ENCODE measurements around the gene PRKCH.

PRKCH gene

GRCh38 chr14:61338457-61338856 is 17.1 kb downstream of the PRKCH start:
- no peak for DNase-seq

- DNase-seq, result no peak
Observed at GRCh38 chr14:61341275-61342206, 20.2 kb downstream of the PRKCH start.

- peak; percentile 16 to 50 for DNase-seq
Observed at GRCh38 chr14:61342486-61342885, 21.1 kb downstream of the PRKCH start.

- DNase-seq, result no peak
Observed at GRCh38 chr14:61342932-61343331, 21.6 kb downstream of the PRKCH start.

- DNase-seq, result peak; percentile 33 to 89
Observed at GRCh38 chr14:61343471-61343870, 22.1 kb downstream of the PRKCH start.

- DNase-seq, result peak; percentile 84
Observed at GRCh38 chr14:61343991-61344405, 22.6 kb downstream of the PRKCH start.

- DNase-seq, result peak; percentile 82 to 83
Observed at GRCh38 chr14:61344437-61345150, 23.2 kb downstream of the PRKCH start.

GRCh38 chr14:61345151-61345482 is 23.7 kb downstream of the PRKCH start:
- no peak for DNase-seq

- DNase-seq, result no peak
Observed at GRCh38 chr14:61346221-61346620, 24.8 kb downstream of the PRKCH start.

- DNase-seq, result no peak
Observed at GRCh38 chr14:61346793-61347192, 25.4 kb downstream of the PRKCH start.

GRCh38 chr14:61347826-61348443 is 26.6 kb downstream of the PRKCH start:
- DNase-seq, result peak; percentile 51 to 54

GRCh38 chr14:61350427-61351270 is 29.3 kb downstream of the PRKCH start:
- no peak for DNase-seq

GRCh38 chr14:61351477-61351876 is 30.1 kb downstream of the PRKCH start:
- DNase-seq, result no peak

- peak; percentile 60 to 64 for DNase-seq
Observed at GRCh38 chr14:61355892-61356325, 34.5 kb downstream of the PRKCH start.

- DNase-seq, result no peak
Observed at GRCh38 chr14:61357123-61357522, 35.7 kb downstream of the PRKCH start.

- peak in 1 of 2 donors; percentile 57 for DNase-seq
Observed at GRCh38 chr14:61358554-61359226, 37.3 kb downstream of the PRKCH start.

GRCh38 chr14:61360796-61361525 is 39.6 kb downstream of the PRKCH start:
- DNase-seq, result no peak

GRCh38 chr14:61362072-61362750 is 40.8 kb downstream of the PRKCH start:
- DNase-seq, result peak in 1 of 2 donors; percentile 42

- DNase-seq, result no peak
Observed at GRCh38 chr14:61364243-61364642, 42.9 kb downstream of the PRKCH start.

- no peak for DNase-seq
Observed at GRCh38 chr14:61365667-61366212, 44.4 kb downstream of the PRKCH start.
